Heart left ventricle (tissue), 16 donors: ENCODE data around the gene CDC20B. TPM values are rescaled to one million over a fixed set of nuclear protein-coding genes. Genes with fewer than 3 reads are reported as not detected.

Source experiments
- ATAC-seq, 4 donors: fragments of 200-7000 bp; cut with Tn5 transposase; one replicate each; pipeline ENCODE4 v1.9.1; 2020 to 2022; ENCODE audit warnings: moderate library complexity in 4 of 4, mild to moderate bottlenecking in 3 of 4, moderate number of reproducible peaks in 1 of 4
- DNase-seq, 5 donors: peaks; one replicate each; pipeline ENCODE4 v3.0.0-alpha.2; 2020
- H3K27ac ChIP-seq, 12 donors: fragments of 200-600 bp; sonication (generic) in 4 of 12; one replicate each; pipeline versions ENCODE4 v1.5.0 to v1.8.0; 2016 to 2022; ENCODE audit warnings: mild to moderate bottlenecking in 2 of 12
- H3K27me3 ChIP-seq, 9 donors: fragments of 200-600 bp; sonication (generic) in 2 of 9; one replicate each; pipeline versions ENCODE4 v1.5.1 to v1.8.0; 2016 to 2022; ENCODE audit warnings: mild to moderate bottlenecking in 3 of 9
- H3K36me3 ChIP-seq, 9 donors: fragments of 200-600 bp; sonication (generic) in 2 of 9; one replicate each; pipeline versions ENCODE4 v1.5.0 to v1.8.0; 2018 to 2022; ENCODE audit warnings: mild to moderate bottlenecking in 2 of 9
- H3K4me1 ChIP-seq, 12 donors: fragments of 200-600 bp; sonication (generic) in 4 of 12; one replicate each; pipeline versions ENCODE4 v1.5.0 to v1.8.0; 2016 to 2022; ENCODE audit warnings: mild to moderate bottlenecking in 3 of 12
- H3K4me3 ChIP-seq, 12 donors: fragments of 200-600 bp; sonication (generic) in 4 of 12; one replicate each; pipeline versions ENCODE4 v1.5.0 to v1.8.0; 2017 to 2022; ENCODE audit warnings: mild to moderate bottlenecking in 9 of 12, moderate library complexity in 4 of 12
- H3K9me3 ChIP-seq, 12 donors: fragments of 200-600 bp; sonication (generic) in 4 of 12; one replicate each; pipeline versions ENCODE4 v1.5.0 to v1.8.0; 2016 to 2022; ENCODE audit warnings: mild to moderate bottlenecking in 1 of 12
- CTCF ChIP-seq, 12 donors: fragments of 200-600 bp; sonication (generic) in 4 of 12; IDR thresholded peaks; one replicate each; pipeline versions ENCODE4 v1.5.0 to v1.8.0; 2018 to 2022; ENCODE audit warnings: antibody characterized with exemption in 12 of 12, mild to moderate bottlenecking in 5 of 12
- POLR2A ChIP-seq, 2 donors: fragments of 450-650 bp; IDR thresholded peaks; one replicate each; pipeline ENCODE4 v1.6.1; 2017; ENCODE audit warnings: antibody characterized with exemption in 2 of 2, mild to moderate bottlenecking in 2 of 2, moderate library complexity in 2 of 2
- WGBS, 4 donors: extraction: QIAGEN DNeasy Blood & Tissue Kit in 2 of 4; methylation state at CpG; one replicate each; pipeline versions ENCODE4 v1.1.5 to v1.1.7; 2013 to 2018; 5-methylcytosine and 5-hydroxymethylcytosine counted together
- intact Hi-C, 10 donors: fragments of 100-400 bp; cut with DNase I; formaldehyde crosslinking; loops; one replicate each; pipeline versions ENCODE4 v1.11.1 to v1.14.2; 2022
- polyA plus RNA-seq, 2 donors: library from polyadenylated mRNA; stranded (reverse); fragments of 200-250 nt; gene quantifications; one replicate each; pipeline ENCODE4 v1.2.3, GENCODE V29; 2013
- total RNA-seq, 9 donors: library from RNA; depleted of rRNA in 2 of 9; stranded (reverse); fragments of >200 nt in 2 of 9; fragmentation: NEBNext Ultra II Directional in 3 of 9; extraction: Animal tissue kit (Norgen Biotek cat#: 25700) in 3 of 9; gene quantifications; one replicate each; pipeline versions ENCODE4 v1.1.0 to v1.2.4, GENCODE V29; 2016 to 2023
- donor health status: ischemic (EF 13 %, LVEDD 7.1; RV severe dilation, severe dysfunction).
- donor health status: healthy with polysubstance abuse.
- donor health status: DM: no; HTN: yes; CAD: no.
- donor health status: DM: no; HTN: no; CAD: no.
- donor health status: ischemic (EF 25% LVEDD 6.9; RV normal size, moderate dysfunction).
- donor health status: ischemic (EF 25% LVEDD 5.7; RV mildly dilated, moderate dysfunction).
- donor health status: healthy.
- donor health status: DM: yes; HTN: yes; CAD: no.
- donor health status: ischemic (EF 35%, LVEDD 5.7; RV mildly dilated, moderate dysfunction).
- donor health status: nonischemic (EF 11% LVEDD 7.7; RV severe dilation, severe dysfunction).
- donor health status: DM: yes; HTN: yes; CAD: no.
- donor health status: PGD.
- donor health status: ischemic (EF 29% LVEDD 5.4; RV normal size, mild dysfunction).
- donor health status: nonischemic (EF 23%, LVEDD 6.1; RV moderate dilation, normal function).

The CDC20B gene
- total and polyA plus RNA-seq, 11 donors, result not detected

GRCh38 chr5:55160493-55161209, 12.3 kb downstream of the CDC20B start:
- TF ChIP-seq CTCF (IDR thresholded peaks at IDR 0.05), result no peak
- H3K4me1 ChIP-seq, result peaks cover 0 to 6% (median 2%) of the 10 kb centered on the region in 12 donors
- H3K27ac ChIP-seq, result peak overlapping the region in 7 of 12 donors; percentile 24 to 72 (median 64)
- H3K27me3 ChIP-seq, result peaks cover 0 to 9% (median 0%) of the 10 kb centered on the region in 9 donors
- intact Hi-C loops, result loop anchor here in 2 of 10 donors (10.0 kb wide), 2 partner anchors 534 to 646 kb away; partner anchors contain the start of gene SNX18 (in 1 of the 2)
- H3K4me3 ChIP-seq, result peak overlapping the region; percentile 2 to 63 (median 48)
- peak; percentile 35 to 89 (median 78) for ATAC-seq
- H3K9me3 ChIP-seq, result no peaks in the 10 kb centered on the region
- peaks cover 0 to 20% (median 0%) of the 10 kb centered on the region in 9 donors for H3K36me3 ChIP-seq
- 4 to 9% (median 8%) methylated on average over 9 of the region's 9 CpGs for WGBS, 4 donors
- peak in 4 of 5 donors; percentile 50 to 63 (median 57) for DNase-seq

- Histone ChIP-seq H3K27ac (peak within 1 kb of the TSS in 11 of 12 donors; percentile 14 to 72 (median 55)), H3K27me3 (peaks cover 0 to 9% (median 0%) of the 10 kb centered on the region in 9 donors), H3K36me3 (peaks cover 0 to 17% (median 0%) of the 10 kb centered on the region in 9 donors), H3K4me1 (peaks cover 0 to 6% (median 4%) of the 10 kb centered on the region in 12 donors), H3K4me3 (peak within 1 kb of the TSS; percentile 2 to 63 (median 48)), H3K9me3 (no peaks in the 10 kb centered on the region)
- peak; percentile 55 to 90 (median 86) for ATAC-seq
- TF ChIP-seq POLR2A (IDR thresholded peaks at IDR 0.05), result no peak
- peak; percentile 31 to 72 (median 56) for TF ChIP-seq CTCF (IDR thresholded peaks at IDR 0.05)
- DNase-seq, result peak in 2 of 5 donors; percentile 22 to 27
- intact Hi-C loops, result loop anchor here in 3 of 10 donors (10.0 kb wide), 2 partner anchors 535 to 645 kb away; partner anchors contain the start of gene SNX18 (in 2 of the 3)
- WGBS, 4 donors, result 0 to 4% (median 2%) methylated on average over 10 of the region's 10 CpGs
These were observed 13.0 kb downstream of the CDC20B start, which contains the start of gene GPX8 for GRCh38 chr5:55159763-55160492. GPX8 (plus strand) TSS chr5:55160171; CDS start chr5:55160193, 22 bp downstream.

- peaks cover 0 to 10% (median 0%) of the 10 kb centered on the region in 9 donors for H3K27me3 ChIP-seq
- H3K27ac ChIP-seq, result no peak overlapping the region
- H3K9me3 ChIP-seq, result no peaks in the 10 kb centered on the region
- 11 to 25% (median 12%) methylated on average over 3 of the region's 3 CpGs for WGBS, 4 donors
- no peak overlapping the region for H3K4me3 ChIP-seq
- intact Hi-C loops, result loop anchor here in 1 of 10 donors (10.0 kb wide), 1 partner anchor 640 kb away; the partner anchor contains the start of gene SNX18
- TF ChIP-seq CTCF (IDR thresholded peaks at IDR 0.05), result no peak
- no peak for TF ChIP-seq POLR2A (IDR thresholded peaks at IDR 0.05)
- H3K36me3 ChIP-seq, result no peaks in the 10 kb centered on the region
- no peak for DNase-seq
- peaks cover 0 to 10% (median 0%) of the 10 kb centered on the region in 12 donors for H3K4me1 ChIP-seq
- no peak for ATAC-seq
These were observed 18.1 kb downstream of the CDC20B start for GRCh38 chr5:55154873-55155272.
